K562 (cell line): ENCODE measurements around the gene ARID3A. TPM values are rescaled to one million over a fixed set of nuclear protein-coding genes. Genes with fewer than 3 reads are reported as not detected.
"Not testable (repeated sequence)": the region's sequence is repeated elsewhere in the genome, so short reads cannot be mapped to it uniquely, and the experiment has no call there.

Experiments
- ATAC-seq: fragments of 200-7000 bp; cut with Tn5 transposase; 3 replicates; pipeline ENCODE4 v1.9.1; 2020; ENCODE audit warnings: moderate library complexity
- BruUV-seq: library from RNA; stranded (reverse); fragments of 400-500 nt; replicated peaks from 2 replicates; lab custom pipeline; 2021; lab: Mats Ljungman, UMichigan
- CTCF ChIA-PET: fragments of 300-600 bp; formaldehyde crosslinking; extraction: SDS; loops from one replicate; lab custom pipeline; 2021; ENCODE audit warnings: low intra/inter-chr PET ratio; lab: Yijun Ruan, JAX
- POLR2A ChIA-PET: fragments of 300-600, 350-650 bp; sonication (Branson Sonifier 250); formaldehyde crosslinking; extraction: SDS; loops from one replicate; lab custom pipeline; 2021; ENCODE audit warnings: antibody characterized with exemption, inconsistent platforms; lab: Yijun Ruan, JAX
- DNase-seq, 4 experiments: peaks; one replicate each; pipeline versions ENCODE4 v3.0.0 to v3.0.0-alpha.2; 2011 to 2018; ENCODE audit warnings: low spot score in 3 of 4, mixed read lengths in 3 of 4; ENCODE audit errors: extremely low read depth in 1 of 4
- FAIRE-seq: peaks from 2 replicates; lab custom pipeline; 2011; peaks lifted over from hg19 to GRCh38; lab: Jason Lieb, UNC
- H2AFZ ChIP-seq: 2 replicates; pipeline ENCODE4 v1.6.0; 2011; ENCODE audit warnings: low read depth, low read length, control low read depth, inconsistent platforms
- H3K27ac ChIP-seq: fragments of 200-600 bp; 3 replicates; pipeline ENCODE4 v1.8.0; 2011; ENCODE audit warnings: low read depth, mild to moderate bottlenecking, control low read depth, inconsistent platforms, low read length, moderate library complexity, mixed read lengths; ENCODE audit errors: extremely low read depth
- H3K27me3 ChIP-seq, 2 experiments: fragments of 300-600 bp in 1 of 2; 2 replicates in 1 of 2; 3 replicates in 1 of 2; pipeline versions ENCODE4 v1.6.0 to v1.8.0; 2011; ENCODE audit warnings: inconsistent platforms in 2 of 2, low read length in 2 of 2, mild to moderate bottlenecking in 1 of 2, mixed read lengths in 1 of 2, moderate library complexity in 1 of 2; ENCODE audit not compliant: control insufficient read depth in 2 of 2, insufficient read depth in 2 of 2
- H3K36me3 ChIP-seq: fragments of 300-600 bp; 3 replicates; pipeline ENCODE4 v1.8.0; 2011; ENCODE audit warnings: mild to moderate bottlenecking, low read length, inconsistent platforms; ENCODE audit not compliant: control insufficient read depth, insufficient read depth
- H3K4me1 ChIP-seq, 2 experiments: fragments of 200-600 bp in 1 of 2; replicated peaks in 1 of 2; 2 replicates in 1 of 2; 3 replicates in 1 of 2; pipeline versions ENCODE4 v1.5.1 to v1.8.0; 2011; ENCODE audit warnings: inconsistent platforms in 2 of 2, low read length in 2 of 2, mild to moderate bottlenecking in 1 of 2, mixed read lengths in 1 of 2, moderate library complexity in 1 of 2; ENCODE audit not compliant: control insufficient read depth in 2 of 2, insufficient read depth in 2 of 2
- H3K4me2 ChIP-seq: 2 replicates; pipeline ENCODE4 v1.6.1; 2011; ENCODE audit warnings: low read length, control low read depth, inconsistent platforms, mixed read lengths; ENCODE audit not compliant: insufficient read depth
- H3K4me3 ChIP-seq: fragments of 200-600 bp; sonication (generic), shearing (Covaris generic); 2 replicates; pipeline ENCODE4 v1.5.1; 2016; ENCODE audit warnings: control low read depth, inconsistent platforms
- H3K79me2 ChIP-seq: fragments of 200-600 bp; 3 replicates; pipeline ENCODE4 v1.8.0; 2011; ENCODE audit warnings: low read length, inconsistent platforms; ENCODE audit not compliant: control insufficient read depth, insufficient read depth
- H3K9ac ChIP-seq, 2 experiments: 2 replicates each; pipeline versions ENCODE4 v1.6.0 to v1.6.1; 2011; ENCODE audit warnings: low read depth in 2 of 2, low read length in 2 of 2, control low read depth in 1 of 2, inconsistent platforms in 1 of 2, mild to moderate bottlenecking in 1 of 2, mixed read lengths in 1 of 2; ENCODE audit not compliant: insufficient read depth in 1 of 2
- H3K9me1 ChIP-seq: one replicate; pipeline ENCODE4 v1.6.0; 2011; ENCODE audit warnings: inconsistent platforms, mild to moderate bottlenecking, low read length, moderate library complexity; ENCODE audit not compliant: control insufficient read depth, insufficient read depth
- H3K9me3 ChIP-seq: replicated peaks from 2 replicates; pipeline ENCODE4 v1.5.1; 2011; ENCODE audit warnings: low read depth, low read length, inconsistent platforms; ENCODE audit not compliant: control insufficient read depth, insufficient read depth
- H4K20me1 ChIP-seq: replicated peaks from 2 replicates; pipeline ENCODE4 v1.6.1; 2011; ENCODE audit warnings: low read length, inconsistent platforms, mixed read lengths; ENCODE audit not compliant: control insufficient read depth, insufficient read depth
- CBX8 ChIP-seq: fragments of 200-600 bp; sonication (generic); IDR thresholded peaks from 2 replicates; pipeline ENCODE4 v1.6.1; 2012; ENCODE audit warnings: borderline replicate concordance, mixed run types, low read depth, mild to moderate bottlenecking, moderate library complexity, mixed read lengths, low read length, control low read depth, inconsistent platforms; ENCODE audit not compliant: poor library complexity, severe bottlenecking; ENCODE audit errors: extremely low read depth
- CEBPB ChIP-seq: fragments of 450-650 bp; IDR thresholded peaks from 2 replicates; pipeline ENCODE4 v1.6.1; 2016; ENCODE audit warnings: missing genetic modification characterization, missing compliant biosample characterization
- GABPB2 ChIP-seq: fragments of 250-450 bp; sonication (Bioruptor Pico); conservative IDR thresholded peaks from 2 replicates; pipeline ENCODE4 v1.5.1; 2021; ENCODE audit warnings: mild to moderate bottlenecking
- NCOR1 ChIP-seq: fragments of 450-650 bp; IDR thresholded peaks from 2 replicates; pipeline ENCODE4 v1.6.1; 2016; ENCODE audit warnings: mild to moderate bottlenecking, moderate library complexity
- TBP ChIP-seq: optimal IDR thresholded peaks from 2 replicates; pipeline ENCODE3; 2011; ENCODE audit warnings: low read depth, low read length, improper control_type of control experiment
- TCF7 ChIP-seq: sonication (generic); IDR thresholded peaks from 2 replicates; pipeline ENCODE4 v1.6.1; 2016; ENCODE audit warnings: antibody characterized with exemption, borderline replicate concordance
- ZNF121 ChIP-seq: sonication (generic); formaldehyde crosslinking; conservative IDR thresholded peaks from 2 replicates; pipeline ENCODE4 v1.8.0; 2022; ENCODE audit warnings: missing genetic modification reagents
- ZNF277 ChIP-seq: fragments of 250-450 bp; sonication (Bioruptor Pico); IDR thresholded peaks from 2 replicates; pipeline ENCODE4 v1.8.0; 2022; ENCODE audit warnings: inconsistent platforms, mild to moderate bottlenecking, moderate library complexity, borderline replicate concordance
- ZNF445 ChIP-seq: fragments of 250-450 bp; sonication (Bioruptor Pico); IDR thresholded peaks from 2 replicates; pipeline ENCODE4 v1.4.0; 2020; ENCODE audit warnings: low read depth, mild to moderate bottlenecking, moderate library complexity
- ZNF696 ChIP-seq: fragments of 250-450 bp; sonication (Bioruptor Pico); conservative IDR thresholded peaks from 2 replicates; pipeline ENCODE4 v1.4.0; 2020; ENCODE audit warnings: mild to moderate bottlenecking, moderate library complexity
- WGBS: fragments of 100-300 bp; shearing (Covaris generic); methylation state at CpG from one replicate; pipeline ENCODE4 v1.1.6; 2016; ENCODE audit warnings: low coverage, mixed read lengths; ENCODE audit not compliant: insufficient coverage; ENCODE audit errors: missing lambda C conversion rate; 5-methylcytosine and 5-hydroxymethylcytosine counted together
- in situ Hi-C: fragments of 300-500 bp; cut with MboI; formaldehyde crosslinking; loops from 4 replicates; pipeline ENCODE4 v1.15.0; 2018; ENCODE audit warnings: inconsistent platforms, mixed read lengths
- intact Hi-C: fragments of 100-400 bp; cut with micrococcal nuclease; formaldehyde crosslinking; loops from 2 replicates; pipeline ENCODE4 v1.14.2; 2022
- polyA plus RNA-seq, 8 experiments: library from polyadenylated mRNA; depleted of rRNA in 4 of 8; stranded (reverse) in 5 of 8; unstranded in 3 of 8; fragments of >200 nt; fragmentation: Nextera tagmentation in 2 of 8; fragmentation: Illumina TruSeq in 1 of 8; extraction: Ambion mirVana in 2 of 8; extraction: Trizol in 1 of 8; gene quantifications; 2 replicates each; pipeline versions ENCODE4 v1.2.1 to v1.2.3, GENCODE V29; 2011 to 2014; ENCODE audit warnings: inconsistent platforms in 1 of 8, missing spikeins in 1 of 8
- total RNA-seq, 7 experiments: library from RNA; depleted of rRNA in 6 of 7; stranded (reverse); fragments of >200 nt in 6 of 7; fragmentation: Illumina TruSeq in 2 of 7; extraction: Trizol in 2 of 7; gene quantifications; 2 replicates each; pipeline versions ENCODE4 v1.2.1 to v1.2.3, GENCODE V29; 2011 to 2021; ENCODE audit warnings: low replicate concordance in 1 of 7

ARID3A gene
- total and polyA plus RNA-seq, 9 of the 15 experiments (the other 6 are each of a cell fraction or from before 2014, with no cell fraction given) = 1.4 to 118 (median 31.2) TPM

- POLR2A ChIA-PET = interaction anchor here (0.7 to 1.1 kb wide), 2 partner anchors 286 to 311 kb away, joined by 3 to 4 read pairs; partner anchors contain the start of gene CIRBP
- H3K27ac ChIP-seq, H3K9me1 ChIP-seq, ATAC-seq, BruUV-seq, H3K9me3 ChIP-seq, DNase-seq, CTCF ChIA-PET, in situ Hi-C loops, H4K20me1 ChIP-seq, intact Hi-C loops, H3K27me3 ChIP-seq, FAIRE-seq, H3K4me3 ChIP-seq, H3K4me2 ChIP-seq, H2AFZ ChIP-seq: not testable (repeated sequence)
- Histone ChIP-seq H3K4me1 (peaks cover 69 to 97% of the 10 kb centered on the region in 2 experiments), H3K79me2 (peaks cover 73% of the 10 kb centered on the region), H3K36me3 (peaks cover 37% of the 10 kb centered on the region; the same call in 1 of the 3 replicates), H3K9ac (peak overlapping the region in 1 of 2 experiments; percentile 47; a peak in 1 of 4 replicates)
- 85% methylated on average over 8 of the region's 9 CpGs for WGBS
- TF ChIP-seq ZNF121 (CRISPR knock-in tag) (peak; percentile 93), CEBPB (tag) (peak; percentile 32; the same call in 1 of the 2 replicates)
These were observed 31.7 kb downstream of the ARID3A start for GRCh38 chr19:957578-957977.

- DNase-seq (peak; percentile 58 to 90 (median 72)), FAIRE-seq (peak; percentile 98), ATAC-seq (peak; percentile 53)
- ChIA-PET CTCF (no interaction called here), POLR2A (interaction anchor here (0.6 to 1.1 kb wide), 4 partner anchors 18 to 28 kb away, joined by 3 read pairs; partner anchors contain the start of gene WDR18)
- H3K27ac ChIP-seq = peak overlapping the region; percentile 50; the same call in 2 of the 3 replicates
- H3K4me1 ChIP-seq = peaks cover 62 to 96% of the 10 kb centered on the region in 2 experiments
- peak overlapping the region in 1 of 2 experiments; percentile 86; a peak in 3 of 4 replicates for H3K9ac ChIP-seq
- H3K27me3 ChIP-seq = no peaks in the 10 kb centered on the region
- H3K4me2 ChIP-seq = peak overlapping the region; percentile 34
- H3K36me3 ChIP-seq = peaks cover 53% of the 10 kb centered on the region; the same call in 2 of the 3 replicates
- no peaks in the 10 kb centered on the region for H4K20me1 ChIP-seq
- intact Hi-C loops = no loop called here
- BruUV-seq = no TSS peak
- 51% methylated on average over 36 of the region's 36 CpGs for WGBS
- in situ Hi-C loops = no loop called here
- no peak overlapping the region for H2AFZ ChIP-seq
- peaks cover 73% of the 10 kb centered on the region for H3K79me2 ChIP-seq
- no peaks in the 10 kb centered on the region for H3K9me1 ChIP-seq
- H3K9me3 ChIP-seq = 0 out of 2 replicates have a peak, but pooled peaks cover under 1% of the 10 kb centered on the region
- no peak overlapping the region for H3K4me3 ChIP-seq
- TF ChIP-seq ZNF445 (no peak), TCF7 (peak; percentile 86), CBX8 (no peak), ZNF696 (CRISPR knock-in tag) (no peak), TBP (no peak), NCOR1 (peak; percentile 10; the same call in 1 of the 2 replicates), ZNF277 (no peak), GABPB2 (CRISPR knock-in tag) (no peak)
These were observed 33.4 kb downstream of the ARID3A start for GRCh38 chr19:958967-959855.
